Activated CD8-positive, alpha-beta memory T cell treated with anti-CD3 and anti-CD28 coated beads for 4 hours (primary cell): ENCODE results near the gene SMTN.
A peak's percentile ranks its signal among the peaks of the same experiment; 100 is the strongest.
"Not testable (repeated sequence)": the region's sequence is repeated elsewhere in the genome, so short reads cannot be mapped to it uniquely, and the experiment has no call there.

Experiments
- DNase-seq, 2 donors: peaks; one replicate each; pipeline ENCODE4 v3.0.0-alpha.2; 2020; ENCODE audit warnings: low read depth in 2 of 2

Gene SMTN

DNA sequence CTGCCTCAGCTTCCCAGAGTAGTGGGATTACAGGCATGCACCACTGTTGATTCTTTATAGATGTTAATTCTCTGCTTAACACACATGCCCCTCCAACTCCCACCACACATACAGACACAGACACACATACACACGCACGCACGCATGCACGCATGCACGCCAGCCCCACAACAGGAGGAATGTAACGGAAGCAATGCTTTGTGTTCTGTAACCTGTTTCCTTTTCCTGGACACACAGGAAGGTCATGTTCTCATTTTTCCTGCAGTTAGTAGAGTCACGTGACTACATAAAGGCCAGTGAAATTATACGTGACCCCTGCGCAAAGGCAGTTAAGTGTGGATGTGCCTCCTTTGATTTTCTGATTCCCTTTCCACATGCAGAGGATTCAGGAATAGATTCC lies 8.0 kb upstream of the SMTN start:
- not testable (repeated sequence) for DNase-seq

DNA sequence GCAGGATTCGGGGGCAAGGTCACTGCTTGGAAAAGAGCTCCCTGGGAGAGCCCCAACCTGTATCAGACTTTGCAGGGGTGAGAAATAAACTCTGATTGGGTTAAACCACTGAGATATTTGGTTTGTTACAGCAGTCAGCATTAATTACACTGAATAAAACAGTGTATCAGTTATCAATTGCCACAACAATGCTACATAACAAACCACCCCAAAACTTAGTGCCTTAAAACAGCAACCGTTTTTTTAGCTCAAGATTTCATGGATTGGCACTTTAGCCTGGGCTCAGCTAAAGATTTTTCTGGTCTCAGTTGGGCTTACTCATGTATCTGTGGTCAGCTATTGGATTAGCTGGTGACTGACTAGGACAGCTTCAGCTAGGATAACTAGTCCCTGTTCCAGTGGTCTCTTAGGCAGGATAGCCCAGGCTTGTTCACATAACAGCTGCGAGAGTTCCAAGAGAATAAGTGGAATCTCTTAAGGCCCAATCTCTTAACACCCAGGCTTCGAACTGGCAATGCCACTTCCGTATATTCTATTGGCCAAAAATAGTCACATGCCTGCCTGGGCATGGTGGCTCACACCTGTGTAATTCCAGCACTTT lies 7.5 kb upstream of the SMTN start:
- DNase-seq = not testable (repeated sequence)

- DNase-seq = no peak
Observed at GRCh38 chr22:31075961-31076360, 5.2 kb upstream of the SMTN start.

GRCh38 chr22:31077681-31078080 lies 3.4 kb upstream of the SMTN start:
- DNase-seq = no peak

GRCh38 chr22:31078389-31078788 lies 2.7 kb upstream of the SMTN start:
- not testable (repeated sequence) for DNase-seq

DNA sequence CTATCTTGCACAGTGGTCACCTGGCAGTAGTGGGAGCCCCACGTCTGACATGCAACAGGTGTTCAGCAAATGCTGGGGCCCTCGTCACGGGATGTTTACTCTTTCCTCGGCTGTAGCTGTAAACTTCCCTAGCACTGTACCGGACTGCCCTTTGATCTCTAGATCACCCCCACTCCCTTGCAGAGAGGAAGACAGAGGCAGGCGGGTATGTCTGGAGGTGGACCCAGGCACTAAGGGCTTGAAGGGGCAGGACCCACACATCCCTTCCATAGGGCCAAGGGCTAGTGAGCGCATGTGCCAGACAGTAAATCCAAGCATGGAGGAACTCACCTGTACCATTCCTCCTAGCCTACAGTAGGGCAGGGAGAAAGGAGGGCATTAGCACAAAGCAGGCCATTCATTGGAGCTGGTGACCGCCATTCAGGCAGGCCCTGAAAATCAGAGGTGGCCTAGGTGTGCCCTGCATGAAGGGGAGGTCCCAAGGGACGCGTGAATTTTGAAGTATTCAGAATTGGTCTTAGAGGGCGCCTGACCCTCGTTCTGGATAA lies 1.9 kb upstream of the SMTN start:
- DNase-seq = no peak

DNA sequence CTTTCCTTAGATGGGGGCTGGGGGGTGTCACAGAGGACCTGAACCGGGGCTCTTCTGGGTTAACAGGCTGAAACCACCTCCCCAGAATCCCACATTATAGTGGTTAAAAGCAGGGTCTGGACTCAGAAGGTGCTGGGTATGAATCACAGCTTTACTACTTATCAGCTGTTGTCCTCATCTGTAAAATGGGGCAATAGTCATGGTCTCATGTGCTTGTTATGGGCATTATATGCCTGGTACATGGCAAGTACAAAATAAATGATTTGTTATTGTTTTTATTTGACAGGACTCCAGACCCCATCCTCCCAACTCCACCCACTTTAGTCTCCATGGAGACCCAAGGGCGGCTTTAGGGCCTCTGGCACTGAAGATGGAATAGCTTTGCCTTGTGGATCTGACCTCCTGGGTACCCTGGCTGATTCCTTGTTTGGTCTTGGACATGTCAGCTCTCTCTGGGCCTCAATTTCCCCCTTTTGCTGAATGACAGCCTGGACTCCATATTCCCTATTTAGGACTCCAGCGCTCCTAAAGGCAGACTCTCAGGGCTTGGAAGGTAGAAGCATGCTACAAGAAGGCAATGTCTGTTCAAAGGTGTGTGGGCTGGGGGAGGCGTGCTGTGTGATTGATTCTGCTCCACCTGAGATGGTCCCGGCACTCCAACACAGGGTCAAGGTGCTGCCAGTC lies 812 bp upstream of the SMTN start:
- no peak for DNase-seq

DNA sequence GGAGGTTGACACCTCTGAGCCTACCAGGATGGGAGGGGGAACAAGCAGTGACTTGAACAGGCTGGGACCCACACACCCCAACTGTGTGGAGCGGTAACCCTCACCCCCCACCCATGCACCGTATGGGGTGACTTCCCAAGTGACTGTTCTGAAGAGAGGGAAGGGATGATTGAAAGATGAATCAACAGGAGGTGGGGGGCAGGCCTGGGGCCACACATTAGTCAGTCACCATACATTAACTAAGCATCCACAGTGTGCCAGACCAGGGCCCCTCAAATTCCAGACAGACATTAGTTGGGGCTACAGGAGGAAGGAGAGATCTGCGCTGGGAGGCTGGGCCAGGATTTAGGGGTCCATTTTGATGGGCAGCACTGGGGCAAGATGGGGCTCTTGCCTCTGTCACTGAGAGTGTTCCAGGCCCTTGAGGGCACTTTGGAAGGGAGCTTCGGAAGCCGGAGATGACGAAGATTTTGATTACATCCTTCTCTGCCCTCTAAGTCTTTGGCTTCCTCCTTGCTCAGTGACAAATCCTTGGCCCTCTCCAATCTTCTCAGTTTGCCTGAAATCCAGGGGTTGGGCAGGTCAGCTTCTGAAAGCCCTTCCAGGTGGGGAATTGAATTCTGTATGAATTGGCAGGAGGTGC lies 966 bp downstream of the SMTN start:
- DNase-seq = no peak

GRCh38 chr22:31082606-31083376 lies 1.7 kb downstream of the SMTN start:
- DNase-seq = peak in 1 of 2 donors; percentile 28

DNA sequence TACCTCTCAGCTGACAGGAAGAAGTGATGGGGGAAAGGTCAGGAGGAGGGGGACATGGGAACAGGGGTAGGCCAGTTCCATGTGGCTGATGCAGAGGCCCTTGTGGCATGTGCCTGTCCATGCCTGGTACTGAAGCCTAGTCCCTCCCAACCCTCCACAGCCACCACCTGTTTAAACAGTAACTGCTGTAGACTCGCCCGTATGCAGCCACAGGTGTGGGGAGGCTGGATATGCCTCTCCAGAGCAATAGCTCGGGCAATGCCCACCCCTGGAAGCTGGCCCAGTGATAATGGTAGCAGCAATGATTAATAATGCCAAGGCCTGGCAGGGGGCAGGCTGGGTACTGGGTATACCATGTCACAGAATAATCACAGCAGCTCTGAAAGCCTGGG lies 2.3 kb downstream of the SMTN start:
- no peak for DNase-seq

DNA sequence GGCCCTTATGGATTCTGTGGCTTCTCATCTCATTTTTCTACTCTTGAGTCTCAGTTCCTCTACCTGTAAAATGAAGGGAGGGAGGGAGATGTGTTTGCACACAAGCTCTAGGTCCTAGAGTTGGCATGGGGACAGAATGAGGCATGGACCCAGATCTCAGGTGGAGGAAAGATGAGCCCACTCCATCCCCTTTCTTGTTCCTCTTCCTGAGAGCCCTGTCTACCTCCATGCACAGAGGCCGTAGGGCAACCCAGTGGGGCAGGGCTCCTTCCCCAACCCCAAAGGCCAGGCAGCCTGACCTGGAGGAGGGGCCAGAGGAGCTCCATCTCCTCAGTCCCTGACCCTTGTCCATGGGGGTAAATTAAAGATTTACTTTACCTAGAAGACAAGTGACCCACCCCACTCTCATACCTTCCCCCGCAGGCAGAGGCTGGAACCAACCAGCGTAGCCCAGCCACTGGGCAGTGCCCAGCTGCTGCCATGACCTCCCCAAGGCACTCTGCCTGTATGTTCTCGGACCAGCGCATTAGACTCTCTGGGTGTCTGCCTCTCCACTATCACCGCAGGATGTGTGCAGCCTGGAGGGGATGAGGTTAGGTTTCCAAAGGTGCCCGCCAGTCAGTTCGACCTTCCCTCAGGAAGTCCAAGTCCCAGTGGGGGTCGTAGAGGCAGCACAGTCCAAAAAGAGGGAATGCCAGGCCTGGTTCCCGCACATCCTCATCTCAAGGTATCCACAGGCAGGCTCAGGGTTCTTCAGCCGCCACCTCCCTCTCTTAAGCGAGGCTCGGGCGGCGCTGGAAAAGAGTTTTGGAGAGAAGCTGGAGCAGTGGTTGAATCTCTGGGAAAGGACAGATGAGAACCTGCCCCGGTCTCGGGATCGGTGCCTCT lies 3.0 kb downstream of the SMTN start:
- DNase-seq = no peak

GRCh38 chr22:31084811-31085492 lies 3.8 kb downstream of the SMTN start:
- DNase-seq = peak; percentile 74 to 79

DNA sequence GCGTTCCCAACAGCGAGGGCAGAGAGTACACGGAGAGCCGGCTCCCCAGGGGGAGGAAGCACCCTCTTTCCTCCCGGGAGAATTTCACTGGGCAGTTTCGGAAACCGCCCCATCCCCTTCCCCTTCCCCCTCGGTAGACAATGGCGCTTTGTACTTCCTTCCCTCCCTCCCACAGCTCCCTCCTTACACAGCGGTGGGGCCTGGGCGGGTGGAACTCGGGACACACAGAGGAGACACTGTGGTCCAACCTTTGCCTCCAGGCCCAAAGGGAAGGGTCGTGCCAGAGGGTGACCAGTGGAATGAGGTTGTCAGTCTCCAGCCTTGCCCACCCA lies 4.3 kb downstream of the SMTN start:
- no peak for DNase-seq

GRCh38 chr22:31085928-31086327 lies 4.8 kb downstream of the SMTN start:
- no peak for DNase-seq

- DNase-seq = no peak
Observed at GRCh38 chr22:31086703-31087330, 5.7 kb downstream of the SMTN start.

DNA sequence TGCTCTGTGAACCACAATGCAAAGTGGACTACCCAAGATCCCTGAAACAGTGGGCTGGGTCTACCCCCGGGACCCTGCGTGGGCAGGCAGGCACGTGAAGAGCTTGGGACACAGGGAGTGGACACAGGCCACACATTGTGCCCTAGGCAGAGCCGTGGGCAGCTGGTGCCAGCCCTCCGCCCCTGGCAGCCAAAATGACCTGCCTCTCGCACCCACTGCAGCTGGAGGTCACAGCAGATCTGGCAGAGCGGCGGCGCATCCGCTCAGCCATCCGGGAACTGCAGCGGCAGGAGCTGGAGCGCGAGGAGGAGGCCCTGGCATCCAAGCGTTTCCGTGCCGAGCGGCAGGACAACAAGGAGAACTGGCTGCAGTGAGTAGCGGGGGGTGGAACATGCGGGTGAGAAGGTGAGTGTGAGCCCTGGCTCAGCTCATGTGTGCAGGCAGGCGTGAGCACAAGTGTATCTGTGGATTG lies 6.7 kb downstream of the SMTN start:
- DNase-seq = no peak

DNA sequence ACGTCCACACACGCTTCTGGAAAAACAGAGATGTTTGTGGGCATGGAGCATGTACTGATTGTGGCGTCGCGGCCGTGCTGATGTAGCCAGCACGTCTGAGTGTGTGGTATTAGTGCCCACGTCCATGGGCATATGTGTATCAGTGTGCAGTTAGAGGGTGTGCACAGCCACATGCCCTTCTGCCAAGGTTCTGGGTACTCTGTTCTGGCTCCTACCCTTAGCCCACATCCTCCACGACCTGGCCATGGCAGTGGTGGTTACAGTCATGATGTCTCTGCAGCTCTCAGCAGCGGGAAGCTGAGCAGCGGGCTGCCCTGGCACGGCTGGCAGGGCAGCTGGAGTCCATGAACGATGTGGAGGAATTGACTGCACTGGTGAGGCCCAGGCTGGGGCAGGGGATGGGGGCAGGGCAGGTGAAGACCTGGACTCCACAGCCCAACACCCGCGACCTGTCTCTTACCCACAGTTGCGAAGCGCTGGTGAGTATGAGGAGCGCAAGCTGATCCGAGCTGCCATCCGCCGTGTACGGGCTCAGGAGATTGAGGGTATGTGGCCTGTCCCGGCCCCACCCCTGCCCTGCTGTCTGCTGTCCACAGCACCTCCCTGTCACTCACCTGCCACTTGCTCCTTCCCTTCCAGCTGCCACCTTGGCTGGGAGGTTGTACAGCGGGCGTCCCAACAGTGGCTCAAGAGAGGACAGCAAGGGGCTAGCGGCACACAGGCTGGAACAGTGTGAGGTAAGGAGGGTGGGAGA lies 7.3 kb downstream of the SMTN start:
- no peak for DNase-seq

DNA sequence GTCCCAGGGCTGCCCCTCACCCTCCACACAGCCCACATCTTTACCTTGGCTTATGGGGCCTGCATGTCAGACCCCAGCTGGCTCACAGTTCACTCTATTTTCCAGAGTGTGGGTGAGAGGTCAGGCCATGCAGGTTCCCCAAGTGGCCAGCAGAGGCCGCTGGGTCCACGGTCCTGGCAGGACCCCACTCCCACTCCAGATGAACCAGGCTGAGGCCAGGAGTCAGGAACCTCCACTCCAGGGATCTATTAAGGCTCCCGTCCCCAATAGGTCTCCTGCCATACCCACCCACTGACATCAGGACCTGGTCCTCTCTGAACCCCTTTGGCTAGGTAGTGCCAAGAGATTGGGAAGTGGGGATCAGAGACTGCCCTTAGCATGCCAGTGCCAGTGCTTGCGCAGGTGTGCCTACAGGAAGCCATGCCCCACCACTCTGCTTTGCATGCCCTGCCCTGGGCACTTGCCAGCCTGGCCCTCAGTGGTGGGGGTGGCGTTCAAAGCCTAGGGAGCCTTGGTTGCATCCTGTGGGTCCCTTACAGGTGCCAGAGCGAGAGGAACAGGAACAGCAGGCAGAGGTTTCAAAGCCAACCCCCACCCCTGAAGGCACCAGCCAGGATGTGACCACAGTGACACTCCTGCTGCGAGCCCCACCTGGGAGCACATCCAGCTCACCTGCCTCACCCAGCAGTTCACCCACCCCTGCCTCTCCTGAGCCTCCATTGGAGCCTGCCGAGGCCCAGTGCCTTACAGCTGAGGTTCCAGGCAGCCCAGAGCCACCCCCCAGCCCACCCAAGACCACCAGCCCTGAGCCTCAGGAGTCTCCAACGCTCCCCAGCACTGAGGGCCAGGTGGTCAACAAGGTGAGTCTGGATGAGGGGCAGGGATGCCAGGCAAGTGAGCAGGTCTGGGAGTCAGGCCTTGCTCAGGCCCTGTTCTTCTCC lies 8.3 kb downstream of the SMTN start:
- no peak for DNase-seq
